IPS DF 19.7 (cell line): ENCODE measurements around the gene CAMK2D.

ENCODE experiments used
- DNase-seq: peaks from one replicate; pipeline ENCODE4 v3.0.0-alpha.2; 2013; ENCODE audit warnings: low read depth, low spot score

The CAMK2D gene

GRCh38 chr4:113524505-113525186 is 236.9 kb downstream of the CAMK2D start:
- DNase-seq = no peak

GRCh38 chr4:113524096-113524495 is 237.4 kb downstream of the CAMK2D start:
- no peak for DNase-seq

GRCh38 chr4:113522433-113522832 is 239.1 kb downstream of the CAMK2D start:
- DNase-seq = no peak

- no peak for DNase-seq
Observed at GRCh38 chr4:113513382-113513781, 248.2 kb downstream of the CAMK2D start.

- DNase-seq = no peak
Observed at GRCh38 chr4:113512880-113513279, 248.7 kb downstream of the CAMK2D start.

GRCh38 chr4:113511944-113512343 is 249.6 kb downstream of the CAMK2D start:
- DNase-seq = no peak

- no peak for DNase-seq
Observed at GRCh38 chr4:113509851-113510250, 251.7 kb downstream of the CAMK2D start.

GRCh38 chr4:113505044-113505443 is 256.5 kb downstream of the CAMK2D start:
- no peak for DNase-seq

- DNase-seq = no peak
Observed at GRCh38 chr4:113504422-113504821, 257.1 kb downstream of the CAMK2D start.

- no peak for DNase-seq
Observed at GRCh38 chr4:113503691-113504090, 257.8 kb downstream of the CAMK2D start.

GRCh38 chr4:113502906-113503305 is 258.6 kb downstream of the CAMK2D start:
- no peak for DNase-seq

GRCh38 chr4:113502476-113502875 is 259.1 kb downstream of the CAMK2D start:
- DNase-seq = no peak

- DNase-seq = no peak
Observed at GRCh38 chr4:113500424-113500823, 261.1 kb downstream of the CAMK2D start.

- DNase-seq = no peak
Observed at GRCh38 chr4:113499696-113500095, 261.8 kb downstream of the CAMK2D start.

GRCh38 chr4:113499166-113499565 is 262.4 kb downstream of the CAMK2D start:
- DNase-seq = no peak

GRCh38 chr4:113497154-113497884 is 264.2 kb downstream of the CAMK2D start:
- DNase-seq = no peak

- no peak for DNase-seq
Observed at GRCh38 chr4:113496698-113497097, 264.8 kb downstream of the CAMK2D start.

GRCh38 chr4:113495790-113496189 is 265.7 kb downstream of the CAMK2D start:
- DNase-seq = no peak

GRCh38 chr4:113483131-113483530 is 278.4 kb downstream of the CAMK2D start:
- DNase-seq = no peak

- DNase-seq = no peak
Observed at GRCh38 chr4:113482325-113482724, 279.2 kb downstream of the CAMK2D start.

GRCh38 chr4:113481820-113482219 is 279.7 kb downstream of the CAMK2D start:
- DNase-seq = no peak

GRCh38 chr4:113480109-113480508 is 281.4 kb downstream of the CAMK2D start:
- DNase-seq = no peak

- DNase-seq = no peak
Observed at GRCh38 chr4:113478032-113478431, 283.5 kb downstream of the CAMK2D start.
